B cell (primary cell): Measurements from ENCODE around the gene LONP2. TPM values are rescaled to one million over a fixed set of nuclear protein-coding genes. Genes with fewer than 3 reads are reported as not detected.

Experiments used
- ATAC-seq: fragments of 200-7000 bp; cut with Tn5 transposase; one replicate; pipeline ENCODE4 v1.10.0; 2021; ENCODE audit warnings: low read depth, mild to moderate bottlenecking, moderate number of reproducible peaks, moderate library complexity
- CTCF ChIA-PET: fragments of 350-600 bp; sonication (Branson Sonifier 250); formaldehyde crosslinking; loops from one replicate; lab custom pipeline; 2021; ENCODE audit warnings: antibody characterized with exemption, inconsistent platforms; lab: Charles Lee
- POLR2A ChIA-PET: fragments of 350-600 bp; sonication (Branson Sonifier 250); formaldehyde crosslinking; loops from one replicate; lab custom pipeline; 2021; ENCODE audit warnings: antibody characterized with exemption; lab: Charles Lee
- DNase-seq: peaks from one replicate; pipeline ENCODE4 v3.0.0; 2013
- H2AFZ ChIP-seq: 2 replicates; pipeline ENCODE4 v1.6.1; 2012; ENCODE audit warnings: mild to moderate bottlenecking, low read depth, low read length; ENCODE audit not compliant: insufficient read depth, poor library complexity, severe bottlenecking
- H3K27ac ChIP-seq, 2 donors: 1 replicate in 1 of 2; 2 replicates in 1 of 2; pipeline ENCODE4 v1.5.1; 2012 to 2013; ENCODE audit warnings: low read length in 2 of 2, mild to moderate bottlenecking in 2 of 2, moderate library complexity in 1 of 2
- H3K27me3 ChIP-seq, 4 experiments: fragments of 200-600 bp in 1 of 4; sonication (generic) in 1 of 4; replicated peaks in 1 of 4; 1 replicate in 2 of 4; 2 replicates in 2 of 4; pipeline versions ENCODE4 v1.6.1 to v1.7.0; 2013 to 2016; ENCODE audit warnings: low read length in 3 of 4, mild to moderate bottlenecking in 2 of 4, mixed read lengths in 1 of 4, moderate library complexity in 1 of 4; ENCODE audit not compliant: insufficient read depth in 4 of 4, control insufficient read depth in 3 of 4; ENCODE audit errors: control extremely low read depth in 1 of 4
- H3K36me3 ChIP-seq, 2 experiments: replicated peaks in 1 of 2; 1 replicate in 1 of 2; 2 replicates in 1 of 2; pipeline versions ENCODE4 v1.6.1 to v1.7.1; 2013; ENCODE audit warnings: low read length in 1 of 2; ENCODE audit not compliant: insufficient read depth in 2 of 2, control insufficient read depth in 1 of 2; ENCODE audit errors: control extremely low read depth in 1 of 2, extremely low read depth in 1 of 2
- H3K4me1 ChIP-seq, 2 donors: fragments of 200-600 bp in 1 of 2; sonication (generic) in 1 of 2; 1 replicate in 1 of 2; 2 replicates in 1 of 2; pipeline versions ENCODE4 v1.5.1 to v1.6.1; 2013 to 2017; ENCODE audit warnings: low read length in 2 of 2; ENCODE audit not compliant: control insufficient read depth in 2 of 2, insufficient read depth in 2 of 2
- H3K4me2 ChIP-seq: replicated peaks from 2 replicates; pipeline ENCODE3; 2012; ENCODE audit warnings: mild to moderate bottlenecking, low read depth, low read length; ENCODE audit not compliant: poor library complexity, severe bottlenecking
- H3K4me3 ChIP-seq, 5 experiments: fragments of 200-600 bp in 1 of 5; sonication (generic) in 1 of 5; 1 replicate in 3 of 5; 2 replicates in 2 of 5; pipeline versions ENCODE4 v1.5.1 to v1.7.0; 2011 to 2016; ENCODE audit warnings: low read length in 4 of 5, mild to moderate bottlenecking in 4 of 5, low read depth in 2 of 5, control low read depth in 1 of 5, moderate library complexity in 1 of 5; ENCODE audit not compliant: insufficient read depth in 1 of 5; ENCODE audit errors: control extremely low read depth in 1 of 5, extremely low read depth in 1 of 5
- H3K79me2 ChIP-seq: fragments of 200-600 bp; sonication (generic); one replicate; pipeline ENCODE4 v1.6.0; 2016; ENCODE audit warnings: low read length; ENCODE audit not compliant: control insufficient read depth, insufficient read depth
- H3K9ac ChIP-seq: fragments of 200-600 bp; sonication (generic); 2 replicates; pipeline ENCODE4 v1.6.1; 2017; ENCODE audit warnings: mild to moderate bottlenecking, low read length, moderate library complexity
- H3K9me3 ChIP-seq, 3 donors: one replicate each; pipeline versions ENCODE4 v1.6.1 to v1.7.1; 2013; ENCODE audit warnings: low read length in 2 of 3; ENCODE audit not compliant: control insufficient read depth in 2 of 3, insufficient read depth in 1 of 3; ENCODE audit errors: control extremely low read depth in 1 of 3
- H4K20me1 ChIP-seq: 2 replicates; pipeline ENCODE4 v1.6.0; 2012; ENCODE audit warnings: mild to moderate bottlenecking, low read length; ENCODE audit not compliant: insufficient read depth, control insufficient read depth, poor library complexity, severe bottlenecking
- H3K27ac Mint-ChIP-seq: one replicate; pipeline ENCODE4 v1.8.0; 2021; ENCODE audit warnings: mixed read lengths
- H3K27me3 Mint-ChIP-seq: one replicate; pipeline ENCODE4 v1.8.0; 2021; ENCODE audit warnings: mixed read lengths
- H3K4me1 Mint-ChIP-seq: one replicate; pipeline ENCODE4 v1.8.0; 2021; ENCODE audit warnings: mixed read lengths
- H3K4me3 Mint-ChIP-seq: one replicate; pipeline ENCODE4 v1.8.0; 2021; ENCODE audit warnings: mixed read lengths
- H3K9me3 Mint-ChIP-seq: one replicate; pipeline ENCODE4 v1.8.0; 2022; ENCODE audit warnings: mixed read lengths; ENCODE audit not compliant: insufficient read depth
- CTCF ChIP-seq: fragments of 200-600 bp; IDR thresholded peaks from one replicate; pipeline ENCODE4 v1.8.0; 2022; ENCODE audit warnings: antibody characterized with exemption, mild to moderate bottlenecking
- EZH2 ChIP-seq: IDR thresholded peaks from 2 replicates; pipeline ENCODE4 v1.6.1; 2012; ENCODE audit warnings: borderline replicate concordance, low read depth, mild to moderate bottlenecking, moderate library complexity, low read length; ENCODE audit not compliant: insufficient read depth, poor library complexity, severe bottlenecking
- WGBS: methylation state at CpG from one replicate; pipeline ENCODE4 v1.1.5; 2013; ENCODE audit warnings: missing lambda C conversion rate; ENCODE audit not compliant: insufficient coverage; 5-methylcytosine and 5-hydroxymethylcytosine counted together
- intact Hi-C: fragments of 100-400 bp; cut with micrococcal nuclease; formaldehyde crosslinking; loops from one replicate; pipeline ENCODE4 v1.10.0; 2022
- polyA plus RNA-seq: library from polyadenylated mRNA; depleted of rRNA; stranded (reverse); fragments of >200 nt; gene quantifications from 2 replicates; pipeline ENCODE4 v1.2.3, GENCODE V29; 2012
- total RNA-seq, 2 donors: library from RNA; stranded (reverse); fragments of 120-200 nt in 1 of 2; gene quantifications; 1 replicate in 1 of 2; 2 replicates in 1 of 2; pipeline versions ENCODE4 v1.2.3 to v1.2.4, GENCODE V29; 2013 to 2022

LONP2 gene
- total and polyA plus RNA-seq, 2 donors (not counting 1 experiment from before 2014, with no cell fraction given), result 39.3 to 84.2 TPM

DNA sequence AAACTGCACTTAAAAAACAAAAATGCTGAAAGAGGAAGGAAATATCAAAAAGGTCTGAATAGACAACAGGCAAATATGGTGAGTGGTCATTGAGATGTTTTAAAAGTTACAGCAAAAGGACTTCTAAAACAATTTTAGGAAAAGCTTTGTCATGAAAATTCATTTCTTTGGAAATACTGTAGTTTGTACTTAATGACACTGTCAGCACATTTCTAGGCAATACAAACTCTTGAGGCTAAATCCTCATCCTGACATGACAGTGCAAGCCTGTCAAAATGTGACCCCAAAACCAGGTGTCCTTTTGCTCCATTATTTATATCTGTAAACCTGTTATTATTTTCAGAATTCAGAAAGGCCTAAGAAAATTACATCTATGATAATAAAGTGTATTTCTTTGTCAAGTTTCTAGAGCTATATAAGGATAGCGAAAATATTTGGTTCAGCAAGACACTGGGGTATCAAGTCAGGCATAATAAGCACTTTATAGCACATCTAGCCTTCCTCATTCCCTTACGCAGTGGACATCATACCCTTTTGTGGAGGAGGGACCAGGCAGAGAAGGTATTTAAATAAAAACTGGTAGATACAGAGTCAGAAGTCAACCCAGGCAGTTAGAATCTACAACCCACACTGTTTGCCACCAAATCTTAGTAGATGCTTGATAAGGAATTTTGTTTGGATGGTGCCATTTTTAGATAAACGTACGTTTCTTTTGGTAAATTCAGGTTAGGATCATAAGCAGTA is 112.7 kb downstream of the LONP2 start:
- ChIA-PET CTCF (interaction anchor here (0.9 to 8.1 kb wide), 9 partner anchors 9 to 272 kb away, joined by 3 to 144 read pairs (median 5); no protein-coding TSS in a partner anchor), POLR2A (no interaction called here)
- Histone ChIP-seq H4K20me1 (peaks cover 13% of the 10 kb centered on the region), H3K4me2 (no peak overlapping the region), H3K4me3 (no peak overlapping the region), H3K9ac (no peak overlapping the region), H2AFZ (no peak overlapping the region), H3K79me2 (peaks cover 39% of the 10 kb centered on the region), H3K9me3 (no peaks in the 10 kb centered on the region), H3K36me3 (peaks cover 0 to 7% of the 10 kb centered on the region in 2 experiments), H3K27me3 (no peaks in the 10 kb centered on the region), H3K4me1 (peaks cover 4 to 10% of the 10 kb centered on the region in 2 donors), H3K27ac (no peak overlapping the region)
- Mint-ChIP-seq H3K4me1 (peaks cover 41% of the 10 kb centered on the region), H3K27ac (no peak overlapping the region), H3K27me3 (no peaks in the 10 kb centered on the region), H3K9me3 (no peaks in the 10 kb centered on the region), H3K4me3 (no peak overlapping the region)
- no peak for ATAC-seq
- no peak for DNase-seq
- intact Hi-C loops, result no loop called here
- no CpG with 5 or more reads among the region's 4 CpGs for WGBS
- TF ChIP-seq CTCF (no peak), EZH2 (no peak)

- no peak overlapping the region for H3K27ac Mint-ChIP-seq
- no peaks in the 10 kb centered on the region for H3K27me3 Mint-ChIP-seq
- no peak overlapping the region for H3K4me3 Mint-ChIP-seq
- POLR2A ChIA-PET, result no interaction called here
- no peak overlapping the region for H3K4me3 ChIP-seq
- H3K4me1 Mint-ChIP-seq, result peaks cover 43% of the 10 kb centered on the region
- H3K4me2 ChIP-seq, result no peak overlapping the region
- H3K9me3 Mint-ChIP-seq, result no peaks in the 10 kb centered on the region
- ATAC-seq (no peak), DNase-seq (no peak)
- intact Hi-C loops, result no loop called here
- H3K9me3 ChIP-seq, result no peaks in the 10 kb centered on the region
- CTCF ChIA-PET, result interaction anchor here (1.0 to 8.1 kb wide), 3 partner anchors 8 to 184 kb away, joined by 4 to 76 read pairs (median 31); no protein-coding TSS in a partner anchor
- H4K20me1 ChIP-seq, result peaks cover 24% of the 10 kb centered on the region
- no peaks in the 10 kb centered on the region for H3K27me3 ChIP-seq
- H3K79me2 ChIP-seq, result peaks cover 55% of the 10 kb centered on the region
- H3K36me3 ChIP-seq, result peaks cover 2 to 3% of the 10 kb centered on the region in 2 experiments
- no peak overlapping the region for H3K27ac ChIP-seq
- WGBS, result no CpG with 5 or more reads among the region's 3 CpGs
- TF ChIP-seq EZH2 (no peak), CTCF (no peak)
- no peak overlapping the region for H2AFZ ChIP-seq
- H3K9ac ChIP-seq, result no peak overlapping the region
- peaks cover 4 to 10% of the 10 kb centered on the region in 2 donors for H3K4me1 ChIP-seq
These were observed 114.3 kb downstream of the LONP2 start for GRCh38 chr16:48358419-48358818.
